LHCN-M2 (cell line): ENCODE results near the gene TNFSF15. TPM values are rescaled to one million over a fixed set of nuclear protein-coding genes. Genes with fewer than 3 reads are reported as not detected.

Experiments
- DNase-seq: peaks from one replicate; pipeline ENCODE4 v3.0.0-alpha.2; 2012; ENCODE audit warnings: low read depth
- total RNA-seq: library from RNA; depleted of rRNA; stranded (reverse); fragments of >200 nt; gene quantifications from 2 replicates; pipeline ENCODE4 v1.2.3, GENCODE V29; 2014

The TNFSF15 gene
- total RNA-seq, 1 experiment from 2014 or later, result 0.06 TPM

- no peak for DNase-seq
These were observed 16.8 kb downstream of the TNFSF15 start for GRCh38 chr9:114789006-114789405.

- no peak for DNase-seq
These were observed 17.9 kb downstream of the TNFSF15 start for GRCh38 chr9:114787781-114788498.

GRCh38 chr9:114787214-114787613, 18.6 kb downstream of the TNFSF15 start:
- no peak for DNase-seq

GRCh38 chr9:114785866-114786650, 19.8 kb downstream of the TNFSF15 start:
- DNase-seq, result no peak

- no peak for DNase-seq
These were observed 21.0 kb downstream of the TNFSF15 start for GRCh38 chr9:114784721-114785279.

GRCh38 chr9:114782586-114782985, 23.3 kb downstream of the TNFSF15 start:
- no peak for DNase-seq

- peak; percentile 60 for DNase-seq
These were observed 26.4 kb downstream of the TNFSF15 start for GRCh38 chr9:114779352-114779845.

GRCh38 chr9:114777821-114778609, 27.8 kb downstream of the TNFSF15 start:
- peak; percentile 61 for DNase-seq

- no peak for DNase-seq
These were observed 29.0 kb downstream of the TNFSF15 start for GRCh38 chr9:114776683-114777399.

GRCh38 chr9:114775981-114776380, 29.9 kb downstream of the TNFSF15 start:
- no peak for DNase-seq

GRCh38 chr9:114775121-114775520, 30.7 kb downstream of the TNFSF15 start:
- no peak for DNase-seq

GRCh38 chr9:114774524-114774923, 31.3 kb downstream of the TNFSF15 start:
- no peak for DNase-seq

- peak; percentile 42 for DNase-seq
These were observed 34.0 kb downstream of the TNFSF15 start for GRCh38 chr9:114771889-114772288.

GRCh38 chr9:114770991-114771390, 34.8 kb downstream of the TNFSF15 start:
- no peak for DNase-seq

GRCh38 chr9:114769624-114770023, 36.2 kb downstream of the TNFSF15 start:
- peak; percentile 62 for DNase-seq

GRCh38 chr9:114763220-114763619, 42.6 kb downstream of the TNFSF15 start:
- DNase-seq, result no peak

- DNase-seq, result no peak
These were observed 44.3 kb downstream of the TNFSF15 start for GRCh38 chr9:114761523-114761922.

- DNase-seq, result no peak
These were observed 46.1 kb downstream of the TNFSF15 start for GRCh38 chr9:114759512-114760341.

- DNase-seq, result no peak
These were observed 47.9 kb downstream of the TNFSF15 start for GRCh38 chr9:114757984-114758383.

GRCh38 chr9:114757395-114757794, 48.4 kb downstream of the TNFSF15 start:
- no peak for DNase-seq
